ENCODE results near the gene CSPG4.
"Not testable (repeated sequence)": the region's sequence is repeated elsewhere in the genome, so short reads cannot be mapped to it uniquely, and the experiment has no call there.

DNA sequence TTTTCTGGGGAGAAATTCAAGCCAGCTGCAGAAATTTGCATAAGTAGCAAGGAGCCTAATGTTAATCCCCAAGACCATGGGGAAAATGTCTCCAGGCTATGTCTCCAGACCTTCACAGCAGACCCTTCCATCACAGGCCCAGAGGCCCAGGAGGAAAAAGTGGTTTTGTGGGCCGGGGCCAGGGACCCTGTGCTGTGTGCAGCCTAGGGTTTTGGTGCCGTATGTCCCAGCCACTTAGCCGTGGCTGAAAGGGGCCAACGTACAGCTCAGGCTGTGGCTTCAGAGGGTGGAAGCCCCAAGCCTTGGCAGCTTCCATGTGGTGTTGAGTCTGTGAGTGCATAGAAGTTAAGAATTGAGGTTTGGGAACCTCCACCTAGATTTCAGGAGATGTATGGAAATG, 29.7 kb upstream of the CSPG4 start:
- not testable (repeated sequence) for TF ChIP-seq CTCF (IDR thresholded peaks at IDR 0.05; ENCODE audit: low read depth, low read length, poor library complexity, severe bottlenecking); EZH2phosphoT487 (IDR thresholded peaks at IDR 0.05; ENCODE audit: borderline replicate concordance, low read length)
